GM19468 (cell line): Measurements from ENCODE around the gene NOG.

Experiments used
- ATAC-seq: cut with Tn5 transposase; IDR thresholded peaks from one replicate; pipeline ENCODE4 v1.9.1; 2021; ENCODE audit warnings: mild to moderate bottlenecking, moderate library complexity, moderate number of reproducible peaks; ENCODE audit not compliant: unreplicated experiment; ENCODE audit errors: extremely low read depth

NOG gene

DNA sequence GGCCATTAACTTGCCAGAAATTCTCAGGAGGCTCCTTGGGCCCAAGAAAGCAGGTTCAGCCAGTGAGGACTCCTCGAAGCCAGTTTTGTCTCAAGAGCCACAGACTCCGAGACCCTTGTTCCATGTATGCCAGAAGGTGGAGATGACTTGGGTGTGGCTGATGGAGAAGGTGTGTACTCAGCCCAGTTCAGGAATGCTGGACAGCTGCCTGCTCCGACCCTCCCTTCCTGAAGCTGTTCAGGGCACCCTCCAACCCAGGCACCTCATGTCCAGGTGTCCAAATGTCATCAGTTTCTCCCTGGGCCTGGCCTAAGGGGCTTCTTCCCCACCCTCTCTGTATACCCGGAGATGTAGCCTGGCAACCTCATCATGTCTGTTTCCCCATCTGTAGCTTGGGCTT, 40.2 kb downstream of the NOG start:
- ATAC-seq = no peak

GRCh38 chr17:56635641-56636040, 42.1 kb downstream of the NOG start:
- ATAC-seq = no peak

- no peak for ATAC-seq
Measured at GRCh38 chr17:56636265-56636664, 42.8 kb downstream of the NOG start.

- no peak for ATAC-seq
Measured at GRCh38 chr17:56637254-56637653, 43.8 kb downstream of the NOG start.

- ATAC-seq = no peak
Measured at GRCh38 chr17:56638591-56639051, 45.1 kb downstream of the NOG start.

DNA sequence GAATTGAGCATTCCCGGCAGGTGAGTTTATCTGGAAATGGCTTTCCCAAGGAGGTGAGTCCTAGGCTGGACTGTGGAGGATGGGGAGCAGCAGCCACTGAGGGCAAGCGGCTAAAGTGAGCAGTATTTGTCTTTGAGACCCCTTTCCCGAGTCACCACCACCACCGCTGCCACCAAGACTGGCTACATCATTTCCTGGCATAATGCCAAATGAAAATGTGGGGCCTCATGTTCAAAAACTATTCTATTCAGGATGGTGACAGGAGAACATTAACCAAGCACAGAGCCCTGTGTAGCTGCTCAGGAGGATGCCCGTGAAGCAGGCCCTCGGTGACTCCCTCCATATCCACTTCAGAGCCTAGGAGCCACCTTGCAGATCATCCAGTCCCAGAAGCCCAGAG, 46.0 kb downstream of the NOG start:
- ATAC-seq = no peak

- no peak for ATAC-seq
Measured at GRCh38 chr17:56640116-56640515, 46.6 kb downstream of the NOG start.

GRCh38 chr17:56641373-56641772, 47.9 kb downstream of the NOG start:
- ATAC-seq = no peak

DNA sequence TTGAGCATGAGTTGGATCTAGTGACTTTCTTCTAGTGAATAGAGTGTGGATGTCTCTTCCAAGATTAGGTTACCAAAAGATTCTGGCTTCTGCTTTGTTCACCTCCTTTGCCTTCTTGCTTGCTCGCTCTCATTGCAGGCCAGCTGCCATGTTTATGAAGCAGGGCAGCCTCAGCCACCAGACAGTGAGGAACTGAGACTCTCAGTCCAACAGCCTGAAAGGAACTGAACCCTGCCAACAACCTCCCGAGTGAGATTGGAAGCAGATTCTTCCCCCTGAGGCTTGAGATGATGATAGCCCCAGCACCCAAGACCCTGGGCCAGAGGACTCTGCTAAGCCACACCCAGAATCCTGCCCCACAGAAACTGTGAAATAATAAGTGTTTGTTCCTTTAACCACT, 48.4 kb downstream of the NOG start:
- no peak for ATAC-seq

DNA sequence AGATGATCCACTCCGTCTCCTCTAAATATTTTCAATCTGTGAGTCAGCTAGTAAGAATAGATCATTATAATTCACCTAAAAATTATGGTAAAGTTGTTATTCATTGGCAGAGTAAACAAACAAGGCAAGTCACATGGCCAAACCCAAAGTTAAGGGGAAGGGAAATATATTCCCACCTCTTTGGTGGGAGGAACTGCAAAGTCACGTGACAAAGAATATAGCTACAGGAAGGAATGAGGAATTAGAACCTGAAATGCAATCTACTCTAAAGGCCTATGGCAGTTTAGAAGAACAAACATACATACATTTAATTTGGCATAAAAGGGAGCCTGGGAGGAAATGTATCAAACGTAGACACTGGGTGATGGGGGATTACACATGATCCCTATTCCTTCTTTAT, 48.9 kb downstream of the NOG start:
- ATAC-seq = no peak
